ENCODE data around the gene PRKCB.

The PRKCB gene

GRCh38 chr16:23857256-23857880, 21.6 kb downstream of the PRKCB start:
- Histone ChIP-seq H3K4me1 (ENCODE audit: control insufficient read depth, low read length) (peaks cover 67% of the 10 kb centered on the region), H3F3A (ENCODE audit: control insufficient read depth, insufficient read depth) (peaks cover 4% of the 10 kb centered on the region; the same call in 1 of the 2 replicates), H3K27me3 (ENCODE audit: control insufficient read depth, low read length) (no peaks in the 10 kb centered on the region), H3K4me3 (ENCODE audit: low read length) (no peak overlapping the region), H3K9me3 (ENCODE audit: control insufficient read depth, insufficient read depth, low read length) (no peaks in the 10 kb centered on the region), H3K4me2 (ENCODE audit: low read length) (no peak overlapping the region), H4K20me1 (ENCODE audit: control insufficient read depth, insufficient read depth, low read depth, low read length) (no peaks in the 10 kb centered on the region), H3K79me2 (ENCODE audit: control insufficient read depth, low read length) (peaks cover 3% of the 10 kb centered on the region; the same call in 1 of the 2 replicates), H3K9me2 (replicated peaks; ENCODE audit: control insufficient read depth, low read length) (no peaks in the 10 kb centered on the region), H3K27ac (ENCODE audit: low read depth, low read length) (no peak overlapping the region), H3K36me3 (ENCODE audit: control insufficient read depth, low read length) (no peaks in the 10 kb centered on the region)
- TF ChIP-seq, protein P1, sequence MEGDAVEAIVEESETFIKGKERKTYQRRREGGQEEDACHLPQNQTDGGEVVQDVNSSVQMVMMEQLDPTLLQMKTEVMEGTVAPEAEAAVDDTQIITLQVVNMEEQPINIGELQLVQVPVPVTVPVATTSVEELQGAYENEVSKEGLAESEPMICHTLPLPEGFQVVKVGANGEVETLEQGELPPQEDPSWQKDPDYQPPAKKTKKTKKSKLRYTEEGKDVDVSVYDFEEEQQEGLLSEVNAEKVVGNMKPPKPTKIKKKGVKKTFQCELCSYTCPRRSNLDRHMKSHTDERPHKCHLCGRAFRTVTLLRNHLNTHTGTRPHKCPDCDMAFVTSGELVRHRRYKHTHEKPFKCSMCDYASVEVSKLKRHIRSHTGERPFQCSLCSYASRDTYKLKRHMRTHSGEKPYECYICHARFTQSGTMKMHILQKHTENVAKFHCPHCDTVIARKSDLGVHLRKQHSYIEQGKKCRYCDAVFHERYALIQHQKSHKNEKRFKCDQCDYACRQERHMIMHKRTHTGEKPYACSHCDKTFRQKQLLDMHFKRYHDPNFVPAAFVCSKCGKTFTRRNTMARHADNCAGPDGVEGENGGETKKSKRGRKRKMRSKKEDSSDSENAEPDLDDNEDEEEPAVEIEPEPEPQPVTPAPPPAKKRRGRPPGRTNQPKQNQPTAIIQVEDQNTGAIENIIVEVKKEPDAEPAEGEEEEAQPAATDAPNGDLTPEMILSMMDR (IDR thresholded peaks at IDR 0.05; ENCODE audit: low read depth, low read length, poor library complexity, severe bottlenecking): no peak
- TF ChIP-seq EZH2phosphoT487 (IDR thresholded peaks at IDR 0.05; ENCODE audit: borderline replicate concordance, low read length): no peak

DNA sequence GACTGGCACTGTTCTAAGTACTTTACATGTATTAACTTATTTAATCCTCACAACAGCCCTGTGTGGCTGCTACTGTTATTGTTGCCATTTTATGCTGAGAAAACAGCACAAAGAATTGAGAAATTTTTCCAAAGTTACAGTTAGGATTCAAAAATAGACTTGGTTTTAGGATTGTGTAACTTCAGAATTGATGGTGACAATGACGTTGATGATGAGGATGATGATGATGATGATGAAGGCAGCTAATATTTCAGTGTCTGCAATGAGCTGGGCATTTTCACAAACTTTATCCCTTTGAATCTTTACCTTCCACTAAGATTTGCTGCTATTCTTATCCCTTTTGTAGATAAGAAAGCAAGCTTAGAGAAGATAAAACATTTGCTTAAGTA, 22.1 kb downstream of the PRKCB start:
- H3K36me3 ChIP-seq (ENCODE audit: control insufficient read depth, low read length): no peaks in the 10 kb centered on the region
- no peak overlapping the region for H3K4me2 ChIP-seq (ENCODE audit: low read length)
- no peak overlapping the region for H3K4me3 ChIP-seq (ENCODE audit: low read length)
- H3K79me2 ChIP-seq (ENCODE audit: control insufficient read depth, low read length): peaks cover 3% of the 10 kb centered on the region; the same call in 1 of the 2 replicates
- peaks cover 4% of the 10 kb centered on the region; the same call in 1 of the 2 replicates for H3F3A ChIP-seq (ENCODE audit: control insufficient read depth, insufficient read depth)
- H3K9me3 ChIP-seq (ENCODE audit: control insufficient read depth, insufficient read depth, low read length): no peaks in the 10 kb centered on the region
- no peaks in the 10 kb centered on the region for H4K20me1 ChIP-seq (ENCODE audit: control insufficient read depth, insufficient read depth, low read depth, low read length)
- no peak for TF ChIP-seq EZH2phosphoT487 (IDR thresholded peaks at IDR 0.05; ENCODE audit: borderline replicate concordance, low read length)
- TF ChIP-seq, protein P1 (IDR thresholded peaks at IDR 0.05; ENCODE audit: low read depth, low read length, poor library complexity, severe bottlenecking): no peak
- no peaks in the 10 kb centered on the region for H3K9me2 ChIP-seq (replicated peaks; ENCODE audit: control insufficient read depth, low read length)
- H3K27ac ChIP-seq (ENCODE audit: low read depth, low read length): no peak overlapping the region
- H3K4me1 ChIP-seq (ENCODE audit: control insufficient read depth, low read length): peaks cover 67% of the 10 kb centered on the region
- H3K27me3 ChIP-seq (ENCODE audit: control insufficient read depth, low read length): no peaks in the 10 kb centered on the region

DNA sequence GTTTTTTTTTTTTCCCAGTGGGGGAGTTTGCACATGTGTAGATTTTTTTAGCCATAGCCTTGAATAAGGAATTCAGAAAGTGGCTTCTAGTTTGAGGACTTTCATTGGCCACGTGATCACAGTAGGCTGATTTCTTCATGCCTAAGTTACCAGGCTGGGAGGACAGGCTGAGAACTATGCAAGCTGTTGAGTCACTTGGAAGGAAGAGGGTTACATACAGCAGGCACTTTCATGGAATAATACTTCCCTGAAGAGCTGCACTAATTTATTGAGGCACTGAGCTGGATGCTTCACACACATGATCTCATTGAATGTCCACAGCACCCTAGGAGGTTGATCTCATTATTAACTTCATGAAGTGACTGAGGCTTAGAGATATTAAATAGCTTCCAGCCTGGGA, 22.8 kb downstream of the PRKCB start:
- Histone ChIP-seq H3K79me2 (ENCODE audit: control insufficient read depth, low read length) (peaks cover 3% of the 10 kb centered on the region; the same call in 1 of the 2 replicates), H3K4me3 (ENCODE audit: low read length) (no peak overlapping the region), H3F3A (ENCODE audit: control insufficient read depth, insufficient read depth) (peaks cover 4% of the 10 kb centered on the region; the same call in 1 of the 2 replicates), H4K20me1 (ENCODE audit: control insufficient read depth, insufficient read depth, low read depth, low read length) (no peaks in the 10 kb centered on the region), H3K4me1 (ENCODE audit: control insufficient read depth, low read length) (peaks cover 67% of the 10 kb centered on the region), H3K27me3 (ENCODE audit: control insufficient read depth, low read length) (no peaks in the 10 kb centered on the region), H3K27ac (ENCODE audit: low read depth, low read length) (no peak overlapping the region), H3K4me2 (ENCODE audit: low read length) (no peak overlapping the region), H3K9me2 (replicated peaks; ENCODE audit: control insufficient read depth, low read length) (no peaks in the 10 kb centered on the region), H3K9me3 (ENCODE audit: control insufficient read depth, insufficient read depth, low read length) (no peaks in the 10 kb centered on the region), H3K36me3 (ENCODE audit: control insufficient read depth, low read length) (no peaks in the 10 kb centered on the region)
- no peak for TF ChIP-seq EZH2phosphoT487 (IDR thresholded peaks at IDR 0.05; ENCODE audit: borderline replicate concordance, low read length)
- TF ChIP-seq, protein P1 (IDR thresholded peaks at IDR 0.05; ENCODE audit: low read depth, low read length, poor library complexity, severe bottlenecking): no peak
